HL-60 (cell line): ENCODE data around the gene AFDN.

ENCODE experiments used
- DNase-seq, 2 experiments: peaks; one replicate each; pipeline ENCODE4 v3.0.0-alpha.2; 2010 to 2020; ENCODE audit warnings: low read depth in 1 of 2, low spot score in 1 of 2
- H3K27ac ChIP-seq: fragments of 250-450 bp; sonication (Bioruptor Pico); replicated peaks from 2 replicates; pipeline ENCODE4 v1.5.1; 2020; ENCODE audit warnings: mild to moderate bottlenecking, moderate library complexity
- H3K27me3 ChIP-seq: fragments of 250-450 bp; sonication (Bioruptor Pico); 2 replicates; pipeline ENCODE4 v1.5.1; 2021; ENCODE audit warnings: mild to moderate bottlenecking, moderate library complexity; ENCODE audit not compliant: insufficient read depth, poor library complexity, severe bottlenecking
- H3K4me3 ChIP-seq: replicated peaks from 2 replicates; pipeline ENCODE4 v1.5.1; 2011; ENCODE audit warnings: mild to moderate bottlenecking, control low read depth, low read length; ENCODE audit not compliant: insufficient read depth
- GABPA ChIP-seq: IDR thresholded peaks from 2 replicates; pipeline ENCODE4 v1.6.1; 2012; ENCODE audit warnings: low read depth
- POLR2AphosphoS5 ChIP-seq: IDR thresholded peaks from 2 replicates; pipeline ENCODE4 v1.6.1; 2012; ENCODE audit warnings: low read depth
- SPI1 ChIP-seq: IDR thresholded peaks from 2 replicates; pipeline ENCODE4 v1.6.1; 2012; ENCODE audit warnings: low read depth, mild to moderate bottlenecking, borderline replicate concordance
- TF ChIP-seq, protein P1 (sequence below): IDR thresholded peaks from 2 replicates; pipeline ENCODE4 v1.6.1; 2012; ENCODE audit warnings: low read depth; ENCODE audit not compliant: insufficient replicate concordance
- TF ChIP-seq, protein P2 (sequence below): IDR thresholded peaks from one replicate; pipeline ENCODE4 v1.5.1; 2011; ENCODE audit warnings: low read length, control low read depth, inconsistent platforms; ENCODE audit not compliant: insufficient read depth

Gene AFDN

DNA sequence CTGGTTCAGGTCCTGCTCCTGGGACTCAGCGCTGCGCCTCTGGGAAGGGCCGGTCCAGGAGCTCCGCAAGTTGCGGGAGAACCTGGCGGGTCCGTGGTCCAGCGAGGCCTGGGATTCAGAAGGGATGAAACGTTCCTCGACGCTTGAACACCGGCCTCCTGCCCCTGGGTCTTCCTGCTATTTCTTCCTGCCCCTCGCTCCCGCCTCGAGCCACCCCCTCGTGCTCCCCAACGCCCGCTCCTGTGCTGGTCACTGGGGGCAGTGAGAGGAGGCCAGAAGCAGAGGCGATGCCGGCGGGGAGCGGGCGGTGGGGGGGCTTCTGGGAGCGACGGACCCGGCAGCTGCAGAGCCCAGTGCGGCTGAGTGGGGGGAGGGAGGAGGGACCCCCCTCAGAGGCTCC lies 150.0 kb downstream of the AFDN start:
- DNase-seq = no peak
- Histone ChIP-seq H3K4me3 (no peak overlapping the region), H3K27ac (no peak overlapping the region), H3K27me3 (no peaks in the 10 kb centered on the region)
- TF ChIP-seq, protein P1, sequence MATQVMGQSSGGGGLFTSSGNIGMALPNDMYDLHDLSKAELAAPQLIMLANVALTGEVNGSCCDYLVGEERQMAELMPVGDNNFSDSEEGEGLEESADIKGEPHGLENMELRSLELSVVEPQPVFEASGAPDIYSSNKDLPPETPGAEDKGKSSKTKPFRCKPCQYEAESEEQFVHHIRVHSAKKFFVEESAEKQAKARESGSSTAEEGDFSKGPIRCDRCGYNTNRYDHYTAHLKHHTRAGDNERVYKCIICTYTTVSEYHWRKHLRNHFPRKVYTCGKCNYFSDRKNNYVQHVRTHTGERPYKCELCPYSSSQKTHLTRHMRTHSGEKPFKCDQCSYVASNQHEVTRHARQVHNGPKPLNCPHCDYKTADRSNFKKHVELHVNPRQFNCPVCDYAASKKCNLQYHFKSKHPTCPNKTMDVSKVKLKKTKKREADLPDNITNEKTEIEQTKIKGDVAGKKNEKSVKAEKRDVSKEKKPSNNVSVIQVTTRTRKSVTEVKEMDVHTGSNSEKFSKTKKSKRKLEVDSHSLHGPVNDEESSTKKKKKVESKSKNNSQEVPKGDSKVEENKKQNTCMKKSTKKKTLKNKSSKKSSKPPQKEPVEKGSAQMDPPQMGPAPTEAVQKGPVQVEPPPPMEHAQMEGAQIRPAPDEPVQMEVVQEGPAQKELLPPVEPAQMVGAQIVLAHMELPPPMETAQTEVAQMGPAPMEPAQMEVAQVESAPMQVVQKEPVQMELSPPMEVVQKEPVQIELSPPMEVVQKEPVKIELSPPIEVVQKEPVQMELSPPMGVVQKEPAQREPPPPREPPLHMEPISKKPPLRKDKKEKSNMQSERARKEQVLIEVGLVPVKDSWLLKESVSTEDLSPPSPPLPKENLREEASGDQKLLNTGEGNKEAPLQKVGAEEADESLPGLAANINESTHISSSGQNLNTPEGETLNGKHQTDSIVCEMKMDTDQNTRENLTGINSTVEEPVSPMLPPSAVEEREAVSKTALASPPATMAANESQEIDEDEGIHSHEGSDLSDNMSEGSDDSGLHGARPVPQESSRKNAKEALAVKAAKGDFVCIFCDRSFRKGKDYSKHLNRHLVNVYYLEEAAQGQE = no peak
- TF ChIP-seq, protein P2, sequence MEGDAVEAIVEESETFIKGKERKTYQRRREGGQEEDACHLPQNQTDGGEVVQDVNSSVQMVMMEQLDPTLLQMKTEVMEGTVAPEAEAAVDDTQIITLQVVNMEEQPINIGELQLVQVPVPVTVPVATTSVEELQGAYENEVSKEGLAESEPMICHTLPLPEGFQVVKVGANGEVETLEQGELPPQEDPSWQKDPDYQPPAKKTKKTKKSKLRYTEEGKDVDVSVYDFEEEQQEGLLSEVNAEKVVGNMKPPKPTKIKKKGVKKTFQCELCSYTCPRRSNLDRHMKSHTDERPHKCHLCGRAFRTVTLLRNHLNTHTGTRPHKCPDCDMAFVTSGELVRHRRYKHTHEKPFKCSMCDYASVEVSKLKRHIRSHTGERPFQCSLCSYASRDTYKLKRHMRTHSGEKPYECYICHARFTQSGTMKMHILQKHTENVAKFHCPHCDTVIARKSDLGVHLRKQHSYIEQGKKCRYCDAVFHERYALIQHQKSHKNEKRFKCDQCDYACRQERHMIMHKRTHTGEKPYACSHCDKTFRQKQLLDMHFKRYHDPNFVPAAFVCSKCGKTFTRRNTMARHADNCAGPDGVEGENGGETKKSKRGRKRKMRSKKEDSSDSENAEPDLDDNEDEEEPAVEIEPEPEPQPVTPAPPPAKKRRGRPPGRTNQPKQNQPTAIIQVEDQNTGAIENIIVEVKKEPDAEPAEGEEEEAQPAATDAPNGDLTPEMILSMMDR = no peak
- TF ChIP-seq GABPA = no peak
- TF ChIP-seq SPI1 = no peak

DNA sequence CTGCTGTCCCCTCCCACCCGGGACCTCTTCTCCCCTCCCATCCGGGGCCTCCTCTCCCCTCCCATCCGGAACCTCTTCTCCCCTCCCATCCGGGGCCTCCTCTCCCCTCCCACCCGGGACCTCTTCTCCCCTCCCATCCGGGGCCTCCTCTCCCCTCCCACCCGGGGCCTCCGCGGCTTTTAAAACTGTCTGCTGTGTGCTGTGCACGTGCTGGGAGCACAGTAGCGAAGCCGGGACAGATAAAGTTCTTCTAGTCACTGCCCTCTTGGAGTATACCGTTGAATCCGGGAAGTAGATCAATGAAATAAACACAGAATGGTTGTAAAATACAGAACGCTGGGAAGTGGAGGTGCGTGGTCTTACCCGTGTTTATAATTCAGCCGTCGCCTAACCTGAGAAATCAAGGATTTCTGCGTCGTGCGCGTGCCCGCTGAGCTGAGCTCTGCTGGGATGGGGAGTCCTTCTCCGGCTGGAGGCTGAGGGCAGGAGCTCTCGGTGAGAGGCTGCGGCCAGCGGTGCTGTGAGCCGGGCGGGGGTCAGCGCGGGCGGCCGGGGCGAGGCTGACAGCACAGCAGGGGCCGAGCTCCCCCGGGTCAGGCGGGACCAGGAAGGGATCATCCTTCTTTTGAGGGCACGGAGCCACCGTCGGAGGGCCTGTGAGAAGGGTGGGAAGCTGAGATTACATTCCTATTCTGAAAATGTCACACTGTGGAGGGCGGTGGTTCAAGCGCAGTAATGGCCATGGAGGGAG lies 151.2 kb downstream of the AFDN start:
- TF ChIP-seq SPI1 (no peak), GABPA (no peak), POLR2AphosphoS5 (no peak)
- TF ChIP-seq, protein P2 = no peak
- TF ChIP-seq, protein P1 = no peak
- no peak overlapping the region for H3K4me3 ChIP-seq
- no peaks in the 10 kb centered on the region for H3K27me3 ChIP-seq
- H3K27ac ChIP-seq = no peak overlapping the region
- no peak for DNase-seq

DNA sequence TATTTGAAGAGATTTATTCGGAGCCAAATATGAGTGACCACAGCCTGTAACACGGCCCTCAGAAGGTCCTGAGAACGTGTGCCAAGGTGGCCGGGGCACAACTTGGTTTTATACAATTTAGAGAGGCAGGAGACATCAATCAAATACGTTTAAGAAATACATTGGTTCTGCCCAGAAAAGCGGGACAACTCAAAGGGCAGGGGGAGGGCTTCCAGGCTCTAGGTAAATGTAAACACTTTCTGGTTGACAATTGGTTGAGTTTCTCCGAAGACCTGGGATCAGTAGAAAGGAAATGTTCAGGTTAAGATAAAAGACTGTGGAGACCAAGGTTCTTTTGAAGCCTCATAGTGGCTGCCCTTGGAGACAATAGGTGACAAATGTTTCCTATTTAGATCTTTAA lies 151.9 kb downstream of the AFDN start:
- TF ChIP-seq SPI1 (no peak), GABPA (no peak), POLR2AphosphoS5 (no peak)
- TF ChIP-seq, protein P2 = no peak
- TF ChIP-seq, protein P1 = no peak
- no peak overlapping the region for H3K27ac ChIP-seq
- no peaks in the 10 kb centered on the region for H3K27me3 ChIP-seq
- DNase-seq = no peak
- H3K4me3 ChIP-seq = no peak overlapping the region
